ENCODE data around the gene ADAD2. TPM values are rescaled to one million over a fixed set of nuclear protein-coding genes. Genes with fewer than 3 reads are reported as not detected.

The ADAD2 gene
- total and polyA plus RNA-seq, 9 of the 15 experiments (the other 6 are each of a cell fraction or from before 2014, with no cell fraction given) = 0.07 TPM; not detected in 8

- no peak for TF ChIP-seq HINFP (tag; conservative IDR thresholded peaks at IDR 0.05; ENCODE audit: low read depth)
- no peak for TF ChIP-seq RBM34 (IDR thresholded peaks at IDR 0.05; ENCODE audit: borderline replicate concordance, insufficient read depth, low read length)
- TF ChIP-seq ZNF77 (CRISPR knock-in tag; IDR thresholded peaks at IDR 0.05) = no peak
Observed at GRCh38 chr16:84223456-84223855, 32.5 kb downstream of the ADAD2 start (continued).

- peaks cover 8% of the 10 kb centered on the region; the same call in 1 of the 2 replicates for H4K20me1 ChIP-seq (replicated peaks; ENCODE audit: control insufficient read depth, insufficient read depth, low read length)
- BruUV-seq (replicated peaks) = no TSS peak
- no peaks in the 10 kb centered on the region for H3K36me3 ChIP-seq (ENCODE audit: control insufficient read depth, insufficient read depth, low read length)
- no peaks in the 10 kb centered on the region for H3K79me2 ChIP-seq (ENCODE audit: control insufficient read depth, insufficient read depth, low read length)
- no peak overlapping the region for H3K9ac ChIP-seq (ENCODE audit: insufficient read depth in 1 of 2, low read depth in 2 of 2, low read length in 2 of 2)
- no peak overlapping the region for H3K4me3 ChIP-seq
- intact Hi-C loops (cut with micrococcal nuclease) (no loop called here), in situ Hi-C loops (cut with MboI) (no loop called here)
- H2AFZ ChIP-seq (ENCODE audit: low read depth, low read length) = no peak overlapping the region
- H3K27me3 ChIP-seq (ENCODE audit: control insufficient read depth in 2 of 2, insufficient read depth in 2 of 2, low read length in 2 of 2) = peaks cover 52 to 70% of the 10 kb centered on the region in 2 experiments
- DNase-seq (ENCODE audit: extremely low read depth in 1 of 4, low spot score in 3 of 4) = no peak
- no peaks in the 10 kb centered on the region for H3K9me3 ChIP-seq (replicated peaks; ENCODE audit: control insufficient read depth, insufficient read depth, low read depth, low read length)
- 0 out of 2 replicates have a peak, but pooled peaks have one; percentile 11 for TF ChIP-seq ADNP (tag; IDR thresholded peaks at IDR 0.05)
- peak; percentile 78 for TF ChIP-seq ZFP36 (IDR thresholded peaks at IDR 0.05; ENCODE audit: low read depth, low read length, partially characterized antibody)
- no peak for TF ChIP-seq PTBP1 (IDR thresholded peaks at IDR 0.05; ENCODE audit: low read depth, low read length)
- no peak for TF ChIP-seq BRF1 (IDR thresholded peaks at IDR 0.05; ENCODE audit: borderline replicate concordance, extremely low read depth, insufficient read length)
- peak; percentile 14 for TF ChIP-seq BCOR (IDR thresholded peaks at IDR 0.05)
- TF ChIP-seq TAF9B (IDR thresholded peaks at IDR 0.05; ENCODE audit: partially characterized antibody) = no peak
- no peak for TF ChIP-seq SMARCA4 (IDR thresholded peaks at IDR 0.05)
- peak; percentile 89 for TF ChIP-seq RBM25 (IDR thresholded peaks at IDR 0.05; ENCODE audit: low read depth, low read length, severe bottlenecking)
- H3K4me1 ChIP-seq (replicated peaks in 1 of 2; ENCODE audit: control insufficient read depth in 2 of 2, insufficient read depth in 2 of 2, low read length in 2 of 2) = peaks cover 13 to 18% of the 10 kb centered on the region in 2 experiments
- no peak for ATAC-seq
- WGBS (ENCODE audit: insufficient coverage, low coverage, missing lambda C conversion rate) = 2% methylated on average over 3 of the region's 3 CpGs
- ChIA-PET CTCF (ENCODE audit: low intra/inter-chr PET ratio) (no interaction called here), POLR2A (no interaction called here)
- H3K27ac ChIP-seq (ENCODE audit: extremely low read depth, low read depth, low read length) = no peak overlapping the region
- H3K9me1 ChIP-seq (ENCODE audit: control insufficient read depth, insufficient read depth, low read length) = no peaks in the 10 kb centered on the region
- no peak for FAIRE-seq
- H3K4me2 ChIP-seq (ENCODE audit: insufficient read depth, low read length) = no peak overlapping the region
Observed at GRCh38 chr16:84224554-84224953, 33.6 kb downstream of the ADAD2 start.

Data from K562 (cell line).